HK-2 (cell line): Measurements from ENCODE around the gene PHACTR4.
"Not testable (repeated sequence)": the region's sequence is repeated elsewhere in the genome, so short reads cannot be mapped to it uniquely, and the experiment has no call there.

Experiments used
- DNase-seq: peaks from one replicate; pipeline ENCODE4 v3.0.0-alpha.2; 2018; ENCODE audit not compliant: unreplicated experiment

The PHACTR4 gene

GRCh38 chr1:28521502-28522164 is 152.1 kb downstream of the PHACTR4 start:
- DNase-seq = no peak

GRCh38 chr1:28522537-28522936 is 153.0 kb downstream of the PHACTR4 start:
- DNase-seq = not testable (repeated sequence)

GRCh38 chr1:28525002-28525642 is 155.6 kb downstream of the PHACTR4 start:
- DNase-seq = not testable (repeated sequence)

GRCh38 chr1:28526886-28527285 is 157.3 kb downstream of the PHACTR4 start:
- peak; percentile 36 for DNase-seq

- no peak for DNase-seq
Observed at GRCh38 chr1:28530456-28530855, 160.9 kb downstream of the PHACTR4 start.

- DNase-seq = no peak
Observed at GRCh38 chr1:28534671-28535070, 165.1 kb downstream of the PHACTR4 start.

- DNase-seq = no peak
Observed at GRCh38 chr1:28535180-28535579, 165.6 kb downstream of the PHACTR4 start.

- DNase-seq = no peak
Observed at GRCh38 chr1:28537457-28538199, 168.1 kb downstream of the PHACTR4 start.

GRCh38 chr1:28538286-28538685 is 168.7 kb downstream of the PHACTR4 start:
- no peak for DNase-seq

GRCh38 chr1:28540651-28541050 is 171.1 kb downstream of the PHACTR4 start:
- DNase-seq = peak; percentile 35

GRCh38 chr1:28541414-28542015 is 172.0 kb downstream of the PHACTR4 start:
- DNase-seq = not testable (repeated sequence)

GRCh38 chr1:28545246-28545628 is 175.7 kb downstream of the PHACTR4 start:
- no peak for DNase-seq

GRCh38 chr1:28548318-28548717 is 178.8 kb downstream of the PHACTR4 start:
- DNase-seq = no peak
